ENCODE measurements around the gene RHOXF2B. TPM values are rescaled to one million over a fixed set of nuclear protein-coding genes. Genes with fewer than 3 reads are reported as not detected.
A peak's percentile ranks its signal among the peaks of the same experiment; 100 is the strongest.
"Not testable (repeated sequence)": the region's sequence is repeated elsewhere in the genome, so short reads cannot be mapped to it uniquely, and the experiment has no call there.

Gene RHOXF2B
- total RNA-seq, 1 donor from 2014 or later: not detected

DNA sequence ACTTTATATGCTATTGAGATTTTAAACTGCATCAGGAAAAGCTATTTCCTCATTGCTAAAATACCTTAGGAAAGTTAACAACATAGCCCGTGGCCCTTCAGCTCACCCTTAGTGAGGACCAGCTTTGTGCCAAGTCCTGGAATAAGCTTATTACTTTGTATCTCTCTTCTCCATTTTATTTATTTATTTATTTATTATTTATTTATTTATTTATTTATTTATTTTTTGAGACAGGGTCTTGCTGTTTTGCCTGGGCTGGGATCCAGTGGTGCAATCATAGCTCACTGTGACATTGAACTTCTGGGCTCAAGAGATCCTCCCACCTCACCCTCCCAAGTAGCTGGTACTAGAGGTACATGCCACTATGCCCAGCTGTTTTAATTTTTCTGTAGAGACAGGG lies 31.9 kb upstream of the RHOXF2B start:
- intact Hi-C loops (cut with DNase I): no loop called here
- no peaks in the 10 kb centered on the region for H3K27me3 ChIP-seq
- H3K9me3 ChIP-seq: no peaks in the 10 kb centered on the region
- no peaks in the 10 kb centered on the region for H3K4me1 ChIP-seq
- no peaks in the 10 kb centered on the region for H3K36me3 ChIP-seq
- no peak overlapping the region for H3K4me3 ChIP-seq
- TF ChIP-seq POLR2AphosphoS5 (IDR thresholded peaks at IDR 0.05; ENCODE audit: insufficient read depth in 1 of 2, low read depth in 1 of 2) (no peak), POLR2A (IDR thresholded peaks at IDR 0.05) (no peak)
- TF ChIP-seq, protein P1, sequence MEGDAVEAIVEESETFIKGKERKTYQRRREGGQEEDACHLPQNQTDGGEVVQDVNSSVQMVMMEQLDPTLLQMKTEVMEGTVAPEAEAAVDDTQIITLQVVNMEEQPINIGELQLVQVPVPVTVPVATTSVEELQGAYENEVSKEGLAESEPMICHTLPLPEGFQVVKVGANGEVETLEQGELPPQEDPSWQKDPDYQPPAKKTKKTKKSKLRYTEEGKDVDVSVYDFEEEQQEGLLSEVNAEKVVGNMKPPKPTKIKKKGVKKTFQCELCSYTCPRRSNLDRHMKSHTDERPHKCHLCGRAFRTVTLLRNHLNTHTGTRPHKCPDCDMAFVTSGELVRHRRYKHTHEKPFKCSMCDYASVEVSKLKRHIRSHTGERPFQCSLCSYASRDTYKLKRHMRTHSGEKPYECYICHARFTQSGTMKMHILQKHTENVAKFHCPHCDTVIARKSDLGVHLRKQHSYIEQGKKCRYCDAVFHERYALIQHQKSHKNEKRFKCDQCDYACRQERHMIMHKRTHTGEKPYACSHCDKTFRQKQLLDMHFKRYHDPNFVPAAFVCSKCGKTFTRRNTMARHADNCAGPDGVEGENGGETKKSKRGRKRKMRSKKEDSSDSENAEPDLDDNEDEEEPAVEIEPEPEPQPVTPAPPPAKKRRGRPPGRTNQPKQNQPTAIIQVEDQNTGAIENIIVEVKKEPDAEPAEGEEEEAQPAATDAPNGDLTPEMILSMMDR (IDR thresholded peaks at IDR 0.05): no peak
- no peak overlapping the region for H3K27ac ChIP-seq
- DNase-seq (ENCODE audit: extremely low spot score in 2 of 2): no peak

DNA sequence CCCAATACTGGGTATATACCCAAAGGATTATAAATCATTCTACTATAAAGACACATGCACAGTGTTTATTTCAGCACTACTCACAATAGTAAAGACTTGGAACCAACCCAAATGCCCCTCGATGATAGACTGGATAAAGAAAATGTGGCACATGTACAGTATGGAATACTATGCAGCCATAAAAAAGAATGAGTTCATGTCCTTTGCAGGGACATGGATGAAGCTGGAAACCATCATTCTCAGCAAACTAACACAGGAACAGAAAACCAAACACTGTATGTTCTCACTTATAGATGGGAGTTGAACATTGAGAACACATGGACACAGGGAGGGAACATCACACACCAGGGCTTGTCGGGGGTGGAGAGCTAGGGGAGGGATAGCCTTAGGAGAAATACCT lies 27.2 kb upstream of the RHOXF2B start:
- intact Hi-C loops (cut with DNase I); H3K36me3 ChIP-seq; H3K27ac ChIP-seq; H3K4me3 ChIP-seq; DNase-seq (ENCODE audit: extremely low spot score in 2 of 2); H3K9me3 ChIP-seq; H3K4me1 ChIP-seq; H3K27me3 ChIP-seq: not testable (repeated sequence)

DNA sequence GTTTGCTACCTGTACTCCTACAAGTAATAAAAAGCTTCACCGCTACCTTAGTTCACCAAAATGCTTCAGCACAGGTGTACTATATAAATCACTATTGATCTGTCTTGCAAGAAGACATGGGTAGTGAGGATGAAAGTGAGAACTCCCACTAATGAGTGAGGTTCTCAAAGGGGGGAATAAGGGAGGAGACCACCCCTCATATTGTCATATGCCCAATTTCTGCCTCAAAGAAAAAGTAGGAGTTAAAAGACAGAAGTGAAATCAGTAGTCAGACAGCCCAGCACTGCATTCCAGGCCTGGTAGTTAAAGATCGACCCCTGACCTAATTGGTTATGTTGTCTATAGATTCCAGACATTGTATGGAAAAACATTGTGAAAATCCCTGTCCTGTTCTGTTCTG lies 23.6 kb upstream of the RHOXF2B start:
- H3K4me1 ChIP-seq; DNase-seq (ENCODE audit: extremely low spot score in 2 of 2); H3K27me3 ChIP-seq; H3K36me3 ChIP-seq; H3K9me3 ChIP-seq; H3K27ac ChIP-seq; intact Hi-C loops (cut with DNase I); H3K4me3 ChIP-seq: not testable (repeated sequence)

DNA sequence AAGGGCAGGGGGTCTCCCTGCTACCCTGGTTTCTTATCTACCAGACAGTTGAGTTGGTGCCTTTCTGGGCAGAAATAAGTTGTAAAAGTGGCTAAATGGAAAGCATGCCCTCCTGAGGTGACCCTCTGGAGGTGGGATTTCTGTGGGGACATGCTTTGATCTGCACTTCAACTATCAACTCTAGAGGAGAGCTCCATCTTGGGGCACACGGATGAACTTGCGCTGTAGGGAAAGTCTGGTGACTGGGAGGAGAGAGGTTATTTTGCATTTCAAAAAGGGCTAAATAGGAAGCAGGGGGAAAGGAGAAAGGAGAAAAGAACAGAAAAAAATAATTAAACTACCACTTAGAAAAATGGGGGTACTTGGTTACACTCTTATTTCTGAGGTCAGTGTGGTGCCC lies 12.7 kb upstream of the RHOXF2B start:
- intact Hi-C loops (cut with DNase I): no loop called here
- H3K9me3 ChIP-seq: no peaks in the 10 kb centered on the region
- no peak for TF ChIP-seq POLR2AphosphoS5 (IDR thresholded peaks at IDR 0.05; ENCODE audit: insufficient read depth in 1 of 2, low read depth in 1 of 2)
- no peak for TF ChIP-seq POLR2A (IDR thresholded peaks at IDR 0.05)
- TF ChIP-seq, protein P1 (IDR thresholded peaks at IDR 0.05): no peak
- H3K27ac ChIP-seq: no peak overlapping the region
- H3K36me3 ChIP-seq: no peaks in the 10 kb centered on the region
- DNase-seq (ENCODE audit: extremely low spot score in 2 of 2): no peak
- H3K4me1 ChIP-seq: no peaks in the 10 kb centered on the region
- H3K4me3 ChIP-seq: no peak overlapping the region
- no peaks in the 10 kb centered on the region for H3K27me3 ChIP-seq

DNA sequence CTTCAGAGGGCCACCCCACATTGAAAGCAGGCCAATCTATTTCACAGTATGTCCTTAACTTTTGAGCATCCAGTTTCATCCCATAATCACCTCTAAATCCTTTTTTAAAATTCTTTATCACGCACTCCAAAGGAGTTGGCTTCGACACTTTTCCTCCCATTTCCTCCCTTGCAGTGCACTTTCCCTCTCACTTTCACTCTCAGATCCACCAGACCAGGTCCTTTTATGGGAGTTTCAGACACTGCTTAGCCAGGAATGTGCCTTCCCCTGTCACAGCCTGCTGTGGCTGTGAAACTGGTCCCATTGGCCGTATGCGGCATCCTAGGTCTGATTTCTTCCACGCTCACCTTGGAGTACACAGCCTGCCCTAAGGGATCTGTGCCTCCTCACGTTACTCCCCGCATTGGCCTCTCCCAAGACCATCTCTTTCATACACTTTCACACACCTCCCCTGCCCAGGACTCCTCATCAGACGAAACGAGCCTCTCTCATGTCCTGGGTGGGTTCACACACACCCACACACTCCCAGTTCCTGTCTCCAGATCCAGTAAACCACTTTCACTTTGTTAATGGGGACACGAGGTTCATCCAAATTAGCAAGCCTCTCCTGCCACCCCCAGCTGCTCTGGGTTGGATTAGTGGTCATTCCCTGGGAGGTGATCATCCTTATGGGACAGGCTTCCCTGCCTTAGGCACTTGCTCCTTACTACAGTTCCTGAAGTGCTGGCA lies 10.0 kb upstream of the RHOXF2B start:
- Histone ChIP-seq H3K9me3 (no peaks in the 10 kb centered on the region), H3K36me3 (no peaks in the 10 kb centered on the region), H3K4me3 (peak overlapping the region in 1 of 2 donors; percentile 19), H3K27ac (no peak overlapping the region), H3K27me3 (no peaks in the 10 kb centered on the region), H3K4me1 (no peaks in the 10 kb centered on the region)
- TF ChIP-seq, protein P1 (IDR thresholded peaks at IDR 0.05): no peak
- no peak for TF ChIP-seq POLR2A (IDR thresholded peaks at IDR 0.05)
- TF ChIP-seq POLR2AphosphoS5 (IDR thresholded peaks at IDR 0.05; ENCODE audit: insufficient read depth in 1 of 2, low read depth in 1 of 2): no peak
- intact Hi-C loops (cut with DNase I): no loop called here
- no peak for DNase-seq (ENCODE audit: extremely low spot score in 2 of 2)

DNA sequence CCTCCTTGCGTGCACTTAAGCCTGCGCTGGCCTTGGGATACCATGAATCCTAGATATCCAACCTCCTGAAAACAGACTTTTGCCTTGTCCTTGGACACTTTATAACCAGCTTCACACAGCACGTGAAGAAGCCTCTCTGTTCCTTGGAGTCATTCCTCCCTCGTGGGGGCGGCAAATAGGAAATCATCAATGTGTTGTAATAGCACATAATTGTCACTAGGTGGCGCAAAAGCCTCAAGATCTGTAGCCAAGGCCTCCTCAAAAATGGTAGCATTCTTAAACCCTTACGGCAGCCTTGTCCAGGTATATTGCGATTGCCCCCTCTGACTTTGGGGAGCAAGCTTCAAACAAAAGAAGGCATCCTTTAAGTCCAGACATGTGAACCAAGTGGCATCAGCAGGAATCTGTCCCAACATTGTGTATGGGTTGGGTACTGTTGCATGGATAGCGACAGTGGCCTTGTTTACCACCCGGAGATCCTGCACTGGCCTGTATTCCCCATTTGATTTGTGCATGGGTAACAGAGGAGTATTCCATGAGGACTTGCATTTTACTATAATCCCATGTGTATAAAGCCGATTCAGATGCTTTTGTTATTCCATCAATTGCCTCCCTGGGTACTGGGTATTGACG lies 8.2 kb upstream of the RHOXF2B start:
- DNase-seq (ENCODE audit: extremely low spot score in 2 of 2); H3K4me1 ChIP-seq; H3K4me3 ChIP-seq; H3K9me3 ChIP-seq; intact Hi-C loops (cut with DNase I); H3K27ac ChIP-seq; H3K36me3 ChIP-seq; H3K27me3 ChIP-seq: not testable (repeated sequence)

DNA sequence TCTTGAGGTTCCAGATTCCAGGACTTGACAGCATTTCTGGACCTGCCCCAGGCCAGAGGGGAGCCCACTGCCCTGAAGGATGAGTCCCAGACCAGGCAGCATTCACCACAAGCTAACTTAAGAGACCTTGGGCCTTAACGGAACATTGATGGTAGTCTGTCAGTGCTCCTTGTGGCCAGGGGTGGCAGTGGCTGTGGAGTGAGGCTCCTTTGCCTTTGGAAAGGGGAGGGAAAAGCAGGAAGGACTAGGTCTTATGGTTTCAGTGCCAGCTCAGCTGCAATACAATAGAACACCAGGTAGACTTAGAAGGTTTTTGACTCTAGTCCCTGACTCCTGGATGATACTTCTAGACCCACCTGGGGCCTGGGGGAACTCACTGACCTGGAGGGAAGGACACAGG lies 11.3 kb downstream of the RHOXF2B start:
- DNase-seq (ENCODE audit: extremely low spot score in 2 of 2); H3K9me3 ChIP-seq; H3K36me3 ChIP-seq; intact Hi-C loops (cut with DNase I); H3K4me3 ChIP-seq; H3K4me1 ChIP-seq; H3K27me3 ChIP-seq; H3K27ac ChIP-seq: not testable (repeated sequence)

DNA sequence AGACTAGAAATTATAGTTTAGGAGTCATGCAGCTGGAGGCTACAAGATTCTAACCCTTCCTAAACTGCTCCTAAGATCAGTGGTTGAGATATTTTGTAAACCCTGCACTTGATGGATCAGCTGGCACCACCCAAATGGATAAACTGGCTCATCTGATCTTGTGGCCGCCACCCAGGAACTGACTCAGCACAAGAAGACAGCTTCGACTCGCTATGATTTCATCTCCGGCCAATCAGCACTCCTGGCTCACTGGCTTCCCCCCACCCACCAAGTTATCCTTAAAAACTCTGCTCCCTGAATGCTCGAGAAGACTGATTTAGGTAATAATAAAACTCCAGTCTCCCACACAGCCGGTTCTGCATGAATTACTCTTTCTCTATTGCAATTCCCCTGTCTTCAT lies 34.8 kb downstream of the RHOXF2B start:
- DNase-seq (ENCODE audit: extremely low spot score in 2 of 2); H3K27ac ChIP-seq; H3K9me3 ChIP-seq; H3K4me3 ChIP-seq; H3K27me3 ChIP-seq; H3K36me3 ChIP-seq; H3K4me1 ChIP-seq; intact Hi-C loops (cut with DNase I): not testable (repeated sequence)

DNA sequence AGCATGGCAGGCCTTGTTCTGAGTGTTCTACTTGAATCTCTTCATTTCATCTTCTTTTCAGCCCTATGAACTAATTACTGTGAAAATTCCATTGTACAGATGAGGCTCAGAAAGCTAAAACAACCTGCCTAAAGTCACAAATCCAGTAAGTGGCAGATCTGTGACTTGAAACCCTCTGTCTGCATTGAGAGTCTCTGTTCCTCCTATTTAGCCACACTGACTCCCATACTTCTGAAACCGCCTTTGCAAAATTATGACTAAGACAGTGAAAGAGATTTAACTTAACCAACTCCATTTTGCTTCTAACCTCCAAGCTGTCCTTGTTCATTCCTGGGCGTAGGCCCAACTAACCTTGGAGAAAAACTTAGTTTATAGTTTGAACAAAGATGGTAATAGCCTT lies 35.2 kb downstream of the RHOXF2B start:
- H3K27me3 ChIP-seq; H3K4me1 ChIP-seq; intact Hi-C loops (cut with DNase I); DNase-seq (ENCODE audit: extremely low spot score in 2 of 2); H3K36me3 ChIP-seq; H3K9me3 ChIP-seq; H3K27ac ChIP-seq; H3K4me3 ChIP-seq: not testable (repeated sequence)

DNA sequence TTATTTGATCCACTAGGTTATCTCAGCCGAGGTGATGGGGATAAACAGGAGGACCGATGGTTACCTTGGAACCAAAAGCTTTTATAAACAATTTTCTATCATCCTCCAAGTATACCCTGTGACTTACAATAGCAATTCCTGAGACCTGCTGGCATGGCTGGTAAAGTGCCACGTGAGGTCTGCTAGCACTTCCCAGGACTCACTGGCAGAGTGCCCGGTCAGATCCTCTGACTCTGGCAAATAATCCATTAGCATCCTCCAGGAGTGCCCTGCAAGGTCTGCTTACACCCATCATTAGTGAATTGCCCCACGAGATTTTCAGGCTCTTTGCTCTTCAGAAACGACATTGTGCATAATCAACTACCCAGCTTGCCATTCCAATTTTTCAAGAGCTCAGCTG lies 37.3 kb downstream of the RHOXF2B start:
- intact Hi-C loops (cut with DNase I); H3K9me3 ChIP-seq; H3K4me1 ChIP-seq; H3K27ac ChIP-seq; H3K36me3 ChIP-seq; H3K4me3 ChIP-seq; H3K27me3 ChIP-seq; DNase-seq (ENCODE audit: extremely low spot score in 2 of 2): not testable (repeated sequence)
